ENCODE data around the gene MACROD1.

Gene MACROD1

DNA sequence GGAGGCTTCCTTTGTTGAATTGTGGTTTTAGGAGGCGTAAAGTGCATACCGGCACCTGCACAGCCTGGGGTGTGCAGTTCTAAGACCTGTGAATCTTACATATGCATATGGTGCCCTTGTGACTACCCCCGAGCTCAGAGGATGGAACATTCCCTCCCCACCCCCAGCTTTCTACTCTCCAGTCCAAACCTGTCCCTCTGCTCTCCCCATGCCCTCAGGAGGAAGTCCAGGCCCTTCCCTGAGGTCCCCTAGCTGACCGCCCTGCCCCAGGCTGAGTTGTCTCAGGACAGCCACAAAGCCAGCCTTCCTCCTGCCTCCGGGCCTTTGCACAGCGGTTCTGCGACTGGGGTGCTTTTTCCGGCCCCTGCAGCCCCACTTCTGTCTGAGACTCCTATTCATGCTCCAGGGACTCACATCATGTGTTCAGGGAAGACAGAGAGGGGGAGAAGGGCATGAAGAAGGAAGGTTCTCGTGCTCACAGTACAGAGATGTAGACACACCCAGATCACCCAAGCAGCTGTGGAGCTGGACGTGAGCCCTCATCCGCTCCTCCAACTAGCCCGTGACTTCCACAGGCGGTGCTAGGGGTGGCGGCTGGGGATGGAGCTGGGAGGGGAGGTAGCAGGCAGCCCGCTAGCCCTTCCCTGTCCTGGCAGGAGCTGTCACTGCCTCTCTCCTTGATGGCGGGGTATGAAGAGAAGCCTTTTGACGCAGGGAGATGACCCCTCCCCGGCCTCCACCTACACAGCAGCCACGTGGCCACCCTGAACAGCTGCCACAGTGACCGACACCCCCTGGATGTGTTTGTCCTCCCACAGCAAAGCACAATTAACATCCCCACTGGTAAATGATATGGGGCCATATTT is 79.4 kb downstream of the MACROD1 start:
- no peak for DNase-seq (ENCODE audit: low read depth)
- in situ Hi-C loops (cut with HindIII; ENCODE audit: low sequenced_read_pairs), result no loop called here
- H3K4me3 ChIP-seq (ENCODE audit: low read depth, low read length), result no peak overlapping the region
- TF ChIP-seq, protein P1, sequence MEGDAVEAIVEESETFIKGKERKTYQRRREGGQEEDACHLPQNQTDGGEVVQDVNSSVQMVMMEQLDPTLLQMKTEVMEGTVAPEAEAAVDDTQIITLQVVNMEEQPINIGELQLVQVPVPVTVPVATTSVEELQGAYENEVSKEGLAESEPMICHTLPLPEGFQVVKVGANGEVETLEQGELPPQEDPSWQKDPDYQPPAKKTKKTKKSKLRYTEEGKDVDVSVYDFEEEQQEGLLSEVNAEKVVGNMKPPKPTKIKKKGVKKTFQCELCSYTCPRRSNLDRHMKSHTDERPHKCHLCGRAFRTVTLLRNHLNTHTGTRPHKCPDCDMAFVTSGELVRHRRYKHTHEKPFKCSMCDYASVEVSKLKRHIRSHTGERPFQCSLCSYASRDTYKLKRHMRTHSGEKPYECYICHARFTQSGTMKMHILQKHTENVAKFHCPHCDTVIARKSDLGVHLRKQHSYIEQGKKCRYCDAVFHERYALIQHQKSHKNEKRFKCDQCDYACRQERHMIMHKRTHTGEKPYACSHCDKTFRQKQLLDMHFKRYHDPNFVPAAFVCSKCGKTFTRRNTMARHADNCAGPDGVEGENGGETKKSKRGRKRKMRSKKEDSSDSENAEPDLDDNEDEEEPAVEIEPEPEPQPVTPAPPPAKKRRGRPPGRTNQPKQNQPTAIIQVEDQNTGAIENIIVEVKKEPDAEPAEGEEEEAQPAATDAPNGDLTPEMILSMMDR (IDR thresholded peaks at IDR 0.05; ENCODE audit: low read depth, low read length, missing control alignments), result no peak

DNA sequence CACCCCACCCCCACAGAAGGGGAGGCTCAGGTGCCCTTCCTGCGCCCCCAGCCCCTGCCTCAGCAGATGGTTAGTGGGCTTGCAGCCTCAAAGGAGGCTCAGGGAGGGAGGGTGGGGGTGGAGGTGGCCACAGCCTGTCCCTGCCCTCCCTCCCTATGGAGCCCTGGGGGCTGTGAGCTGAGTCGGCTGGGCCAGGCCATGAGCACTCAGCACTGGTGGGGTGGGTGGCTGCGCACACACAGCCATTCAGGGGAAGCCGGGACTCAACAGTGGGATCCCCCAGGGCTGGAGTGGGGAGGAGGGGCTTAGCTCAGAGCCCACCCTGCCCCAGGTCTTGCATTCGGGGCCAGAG is 80.0 kb downstream of the MACROD1 start:
- no peak for DNase-seq (ENCODE audit: low read depth)
- no peak overlapping the region for H3K4me3 ChIP-seq (ENCODE audit: low read depth, low read length)
- in situ Hi-C loops (cut with HindIII; ENCODE audit: low sequenced_read_pairs), result no loop called here
- TF ChIP-seq, protein P1 (IDR thresholded peaks at IDR 0.05; ENCODE audit: low read depth, low read length, missing control alignments), result no peak

DNA sequence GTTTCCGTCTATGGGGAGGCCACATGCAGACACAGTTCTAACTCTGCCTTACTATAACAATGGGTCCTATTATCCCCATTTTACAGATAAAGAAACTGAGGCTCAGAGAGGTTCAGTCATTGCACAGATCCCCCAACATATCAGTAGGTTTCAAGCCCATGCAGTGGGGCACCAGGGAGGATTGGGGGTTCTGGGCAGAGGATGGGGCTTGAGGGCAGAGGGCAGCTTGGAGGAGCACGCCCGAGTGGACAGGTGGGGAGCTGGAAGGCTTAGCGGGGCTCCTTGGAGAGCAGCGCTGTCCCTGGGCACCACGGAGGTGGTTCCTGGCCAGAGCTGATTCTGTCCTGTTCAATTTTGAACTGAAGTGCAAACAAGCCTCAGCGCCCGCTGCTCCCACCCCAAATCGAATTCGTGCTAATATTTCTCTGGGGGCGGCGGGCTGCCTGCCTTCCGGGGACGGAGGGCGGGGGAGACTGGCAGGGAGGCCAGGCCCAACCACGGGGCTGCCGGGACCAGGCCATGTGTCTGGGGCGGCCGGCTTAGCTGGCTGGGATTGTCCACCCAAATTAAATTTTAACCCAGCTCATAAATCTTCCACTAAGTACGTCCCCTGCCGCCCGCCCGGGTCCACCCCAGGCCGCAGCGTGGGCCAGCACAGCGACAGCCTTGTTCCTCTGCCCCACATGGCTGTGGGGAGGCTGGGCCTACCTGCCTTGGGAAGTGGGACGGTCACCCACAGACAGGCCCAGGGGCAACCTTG is 80.8 kb downstream of the MACROD1 start:
- in situ Hi-C loops (cut with HindIII; ENCODE audit: low sequenced_read_pairs), result loop anchor here (5.0 kb wide), 1 partner anchor 32 kb away; no protein-coding TSS in a partner anchor
- TF ChIP-seq, protein P1 (IDR thresholded peaks at IDR 0.05; ENCODE audit: low read depth, low read length, missing control alignments), result no peak
- H3K4me3 ChIP-seq (ENCODE audit: low read depth, low read length), result no peak overlapping the region
- no peak for DNase-seq (ENCODE audit: low read depth)

DNA sequence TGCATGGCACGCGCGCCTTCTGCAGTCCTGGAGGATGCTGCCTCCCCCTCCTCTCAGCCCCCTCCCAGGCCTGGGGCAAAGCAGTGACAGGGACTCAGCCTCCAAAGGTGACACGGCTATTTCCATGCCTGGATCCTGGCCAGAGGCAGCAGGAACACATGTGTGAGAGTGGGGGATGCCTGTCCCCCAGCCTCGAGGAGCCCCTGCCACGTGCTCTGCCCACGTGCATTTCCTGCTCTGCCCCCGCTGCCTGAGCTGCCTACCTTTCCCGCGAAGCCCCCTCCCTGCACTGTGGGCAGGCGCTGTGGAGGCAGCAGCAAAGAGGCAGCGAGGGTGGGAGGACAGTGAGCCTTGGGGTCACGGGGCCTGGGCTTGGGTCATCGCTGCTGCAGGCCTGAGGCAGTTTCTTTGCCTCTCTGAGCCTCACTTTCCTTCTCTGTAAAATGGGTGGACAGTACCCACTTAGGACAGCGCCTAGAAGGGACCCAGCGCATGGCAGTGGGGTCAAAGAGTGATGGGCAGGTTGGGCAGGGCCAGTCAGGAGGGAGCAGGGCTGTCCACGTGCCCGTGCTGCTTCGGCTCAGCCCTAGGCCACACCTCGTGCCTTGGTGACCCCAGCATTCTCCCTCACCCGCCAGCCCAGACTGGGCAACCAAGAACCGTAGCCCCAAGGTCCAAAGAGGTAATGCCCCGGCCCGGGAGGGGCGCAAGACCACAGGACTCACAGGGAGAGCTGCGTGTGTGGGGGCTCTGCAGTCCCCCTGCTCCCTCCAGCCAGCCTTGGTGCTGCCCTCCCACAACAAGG is 81.6 kb downstream of the MACROD1 start:
- in situ Hi-C loops (cut with HindIII; ENCODE audit: low sequenced_read_pairs), result loop anchor here (5.0 kb wide), 1 partner anchor 33 kb away; no protein-coding TSS in a partner anchor
- TF ChIP-seq, protein P1 (IDR thresholded peaks at IDR 0.05; ENCODE audit: low read depth, low read length, missing control alignments), result no peak
- DNase-seq (ENCODE audit: low read depth), result no peak
- H3K4me3 ChIP-seq (ENCODE audit: low read depth, low read length), result no peak overlapping the region

DNA sequence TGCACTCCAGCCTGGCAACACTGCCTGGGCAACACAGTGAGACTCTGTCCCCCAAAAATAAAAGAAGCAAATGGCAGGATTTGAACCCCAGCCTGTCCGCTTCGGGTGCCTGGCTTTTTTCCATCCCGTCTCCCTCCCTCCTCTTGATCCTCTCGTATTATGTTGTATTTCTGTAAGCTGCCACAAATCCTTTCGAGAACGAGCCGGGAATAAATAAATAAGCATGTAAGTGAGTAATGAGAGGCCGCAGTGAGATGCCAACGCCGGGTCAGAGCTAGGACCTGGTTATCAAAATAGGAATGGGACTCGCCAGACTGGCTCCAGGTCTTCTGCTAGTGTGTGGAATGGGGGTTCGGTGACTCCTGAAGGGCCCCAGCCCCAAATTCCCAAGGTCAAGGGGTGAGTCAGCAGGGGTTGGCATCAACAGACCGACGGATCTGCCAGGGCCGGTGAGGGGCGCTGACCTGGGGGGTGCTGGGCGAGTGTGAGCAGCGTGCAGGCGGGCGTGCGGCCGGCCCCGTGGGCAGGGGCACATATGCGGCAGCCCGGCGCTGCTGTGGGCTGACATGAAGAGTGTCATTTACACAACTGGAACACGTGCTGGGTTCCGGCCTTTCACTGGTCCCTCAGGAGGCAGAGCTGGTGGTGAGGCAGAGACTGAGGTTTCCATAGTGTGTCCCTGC is 82.4 kb downstream of the MACROD1 start:
- no peak for DNase-seq (ENCODE audit: low read depth)
- TF ChIP-seq, protein P1 (IDR thresholded peaks at IDR 0.05; ENCODE audit: low read depth, low read length, missing control alignments), result no peak
- in situ Hi-C loops (cut with HindIII; ENCODE audit: low sequenced_read_pairs), result loop anchor here (5.0 kb wide), 1 partner anchor 34 kb away; no protein-coding TSS in a partner anchor

More for the DNA sequence above, 82.4 kb downstream of the MACROD1 start:
- no peak overlapping the region for H3K4me3 ChIP-seq (ENCODE audit: low read depth, low read length)
